ENCODE data around the gene D2HGDH. TPM values are rescaled to one million over a fixed set of nuclear protein-coding genes. Genes with fewer than 3 reads are reported as not detected.

Gene D2HGDH
- total and polyA plus RNA-seq, 2 of the 8 experiments (the other 6 are each of a cell fraction or from before 2014, with no cell fraction given) = 3.4 to 8.1 TPM

GRCh38 chr2:241745276-241745675 lies 10.8 kb downstream of the D2HGDH start:
- no peak overlapping the region for H4K5ac ChIP-seq (ENCODE audit: insufficient read length, low read depth, low read length)
- H3K14ac ChIP-seq (ENCODE audit: insufficient read length) = no peak overlapping the region
- no peak overlapping the region for H3K4me3 ChIP-seq (ENCODE audit: extremely low read depth in 1 of 4, insufficient read depth in 2 of 4, low read depth in 3 of 4, low read length in 4 of 4)
- 93% methylated on average over 13 of the region's 13 CpGs; no CpG with 5 or more reads in 1 of the 2 experiments for WGBS, 2 experiments (ENCODE audit: extremely low coverage in 1 of 2, insufficient coverage in 1 of 2, insufficient read length in 1 of 2, insufficient replicate concordance in 2 of 2, low coverage in 1 of 2, low lambda C conversion rate in 2 of 2, missing lambda C conversion rate in 1 of 2)
- H4K91ac ChIP-seq (replicated peaks; ENCODE audit: insufficient read length, low read length) = no peak overlapping the region
- no peaks in the 10 kb centered on the region for H3K4me1 ChIP-seq (replicated peaks in 1 of 4; ENCODE audit: control insufficient read depth in 3 of 4, insufficient read depth in 4 of 4, low read length in 3 of 4)
- peaks cover 0 to 3% of the 10 kb centered on the region in 2 experiments for H4K20me1 ChIP-seq (replicated peaks in 1 of 2; ENCODE audit: control insufficient read depth in 1 of 2, insufficient read depth in 2 of 2, low read length in 2 of 2)
- no peak for DNase-seq (ENCODE audit: low read depth in 1 of 2, low spot score in 2 of 2)
- no peak overlapping the region for H3K23ac ChIP-seq (ENCODE audit: insufficient read length)
- no peak overlapping the region for H2AK5ac ChIP-seq (ENCODE audit: low read depth, low read length)
- no peak overlapping the region for H2BK5ac ChIP-seq (ENCODE audit: low read depth, low read length)
- H3K27ac ChIP-seq (ENCODE audit: low read depth, low read length) = no peak overlapping the region
- ChIA-PET CTCF (ENCODE audit: partially characterized antibody) (no interaction called here), POLR2A (ENCODE audit: partially characterized antibody) (no interaction called here)
- H4K8ac ChIP-seq (ENCODE audit: extremely low read depth, insufficient read depth, low read length) = no peak overlapping the region
- no peaks in the 10 kb centered on the region for H3K27me3 ChIP-seq (replicated peaks in 1 of 4; ENCODE audit: control insufficient read depth in 3 of 4, extremely low read depth in 1 of 4, insufficient read depth in 3 of 4, low read length in 3 of 4)
- H3K23me2 ChIP-seq (ENCODE audit: low read depth, low read length) = no peaks in the 10 kb centered on the region
- no peaks in the 10 kb centered on the region for H3K79me1 ChIP-seq (ENCODE audit: low read depth, low read length)
- peaks cover 0 to 4% (median 0%) of the 10 kb centered on the region in 4 experiments; a peak in 3 of 8 replicates for H3K36me3 ChIP-seq (ENCODE audit: control insufficient read depth in 2 of 4, insufficient read depth in 4 of 4, low read length in 3 of 4)
- no peak overlapping the region for H3K4me2 ChIP-seq (ENCODE audit: insufficient read depth in 1 of 2, low read depth in 2 of 2, low read length in 2 of 2)
- no peak overlapping the region for H2BK12ac ChIP-seq (ENCODE audit: low read depth, low read length)
- H3K56ac ChIP-seq (replicated peaks; ENCODE audit: insufficient read length, low read depth, low read length) = no peak overlapping the region
- H3K9ac ChIP-seq (replicated peaks in 1 of 4; ENCODE audit: extremely low read depth in 1 of 4, low read depth in 3 of 4, low read length in 3 of 4) = no peak overlapping the region
- H2BK120ac ChIP-seq (replicated peaks; ENCODE audit: low read depth, low read length) = no peak overlapping the region
- H2BK20ac ChIP-seq (ENCODE audit: low read length) = no peak overlapping the region
- FAIRE-seq = no peak
- no peak overlapping the region for H2BK15ac ChIP-seq (ENCODE audit: low read length)
- no peaks in the 10 kb centered on the region for H3K79me2 ChIP-seq (ENCODE audit: control insufficient read depth in 1 of 2, insufficient read depth in 2 of 2, low read length in 2 of 2)
- no peak overlapping the region for H3K18ac ChIP-seq (ENCODE audit: extremely low read depth, low read length)
- TF ChIP-seq TAF7 (optimal IDR thresholded peaks at IDR 0.05; ENCODE audit: borderline replicate concordance, low read depth, low read length) (no peak), SAP30 (IDR thresholded peaks at IDR 0.05; ENCODE audit: insufficient read depth, insufficient replicate concordance, low read length) (no peak), RNF2 (IDR thresholded peaks at IDR 0.05; ENCODE audit: borderline replicate concordance, low read depth, low read length, missing control alignments, poor library complexity, severe bottlenecking) (no peak), POU5F1 (IDR thresholded peaks at IDR 0.05; ENCODE audit: low read depth, low read length) (no peak)
- H2AFZ ChIP-seq (ENCODE audit: low read length) = no peak overlapping the region
- H3K9me3 ChIP-seq (ENCODE audit: insufficient read depth in 2 of 2, low read depth in 1 of 2, low read length in 1 of 2) = no peaks in the 10 kb centered on the region
- no peak overlapping the region for H3K4ac ChIP-seq (replicated peaks; ENCODE audit: insufficient read length, low read depth, low read length)
